GM18502 (cell line): ENCODE results near the gene MPP1.
A peak's percentile ranks its signal among the peaks of the same experiment; 100 is the strongest.
"Not testable (repeated sequence)": the region's sequence is repeated elsewhere in the genome, so short reads cannot be mapped to it uniquely, and the experiment has no call there.

ENCODE experiments used
- ATAC-seq: cut with Tn5 transposase; IDR thresholded peaks from one replicate; pipeline ENCODE4 v1.9.1; 2021; ENCODE audit warnings: mild to moderate bottlenecking; ENCODE audit not compliant: unreplicated experiment, poor library complexity

Gene MPP1

GRCh38 chrX:154804957-154805695 is at the start of gene MPP1:
MPP1 (minus strand) TSS chrX:154805485; CDS start chrX:154805373, 112 bp downstream.
- peak; percentile 92 for ATAC-seq

- ATAC-seq = no peak
Observed at GRCh38 chrX:154850957-154851611, 45.8 kb upstream of the MPP1 start.

- no peak for ATAC-seq
Observed at GRCh38 chrX:154840856-154841255, 35.6 kb upstream of the MPP1 start.

GRCh38 chrX:154836163-154836562 is 30.9 kb upstream of the MPP1 start:
- ATAC-seq = no peak

- no peak for ATAC-seq
Observed at GRCh38 chrX:154834562-154834961, 29.3 kb upstream of the MPP1 start, which contains the start of gene SMIM9. SMIM9 (minus strand) TSS chrX:154834662; CDS start chrX:154830856, 3,806 bp downstream.

- ATAC-seq = no peak
Observed at GRCh38 chrX:154833746-154834274, 28.5 kb upstream of the MPP1 start.

GRCh38 chrX:154829926-154830442 is 24.7 kb upstream of the MPP1 start:
- ATAC-seq = no peak

GRCh38 chrX:154829134-154829533 is 23.8 kb upstream of the MPP1 start:
- ATAC-seq = no peak

GRCh38 chrX:154828016-154828408 is 22.7 kb upstream of the MPP1 start:
- ATAC-seq = no peak

- peak; percentile 91 for ATAC-seq
Observed at GRCh38 chrX:154827194-154828015, 22.1 kb upstream of the MPP1 start.

GRCh38 chrX:154825586-154825985 is 20.3 kb upstream of the MPP1 start:
- not testable (repeated sequence) for ATAC-seq

- no peak for ATAC-seq
Observed at GRCh38 chrX:154824638-154825037, 19.4 kb upstream of the MPP1 start.

- no peak for ATAC-seq
Observed at GRCh38 chrX:154822029-154822428, 16.7 kb upstream of the MPP1 start.

- ATAC-seq = no peak
Observed at GRCh38 chrX:154821523-154821922, 16.2 kb upstream of the MPP1 start.

- peak; percentile 75 for ATAC-seq
Observed at GRCh38 chrX:154819771-154820341, 14.6 kb upstream of the MPP1 start.

- peak; percentile 42 for ATAC-seq
Observed at GRCh38 chrX:154818916-154819770, 13.9 kb upstream of the MPP1 start.

GRCh38 chrX:154817048-154817618 is 11.8 kb upstream of the MPP1 start:
- not testable (repeated sequence) for ATAC-seq

- not testable (repeated sequence) for ATAC-seq
Observed at GRCh38 chrX:154816326-154816898, 11.1 kb upstream of the MPP1 start.
